ENCODE data around the gene NCKAP5.

Gene NCKAP5

GRCh38 chr2:133062931-133063665 lies 505.2 kb downstream of the NCKAP5 start:
- no peak for DNase-seq

GRCh38 chr2:133061874-133062593 lies 506.2 kb downstream of the NCKAP5 start:
- no peak for DNase-seq

- DNase-seq: no peak
Observed at GRCh38 chr2:133054297-133054696, 514.0 kb downstream of the NCKAP5 start.

GRCh38 chr2:133053541-133053940 lies 514.7 kb downstream of the NCKAP5 start:
- DNase-seq: no peak

- no peak for DNase-seq
Observed at GRCh38 chr2:133045787-133046186, 522.5 kb downstream of the NCKAP5 start.

- DNase-seq: no peak
Observed at GRCh38 chr2:133044556-133044955, 523.7 kb downstream of the NCKAP5 start.

GRCh38 chr2:133040170-133040569 lies 528.1 kb downstream of the NCKAP5 start:
- no peak for DNase-seq

- DNase-seq: no peak
Observed at GRCh38 chr2:133039531-133039930, 528.7 kb downstream of the NCKAP5 start.

GRCh38 chr2:133026536-133027177 lies 541.6 kb downstream of the NCKAP5 start:
- DNase-seq: no peak

- DNase-seq: no peak
Observed at GRCh38 chr2:133025004-133025403, 543.3 kb downstream of the NCKAP5 start.

GRCh38 chr2:133012847-133013734 lies 555.2 kb downstream of the NCKAP5 start:
- no peak for DNase-seq

GRCh38 chr2:133004623-133005022 lies 563.6 kb downstream of the NCKAP5 start:
- no peak for DNase-seq

- no peak for DNase-seq
Observed at GRCh38 chr2:132999421-132999820, 568.8 kb downstream of the NCKAP5 start.

GRCh38 chr2:132998221-132998620 lies 570.0 kb downstream of the NCKAP5 start:
- DNase-seq: no peak

- no peak for DNase-seq
Observed at GRCh38 chr2:132991471-132992045, 576.7 kb downstream of the NCKAP5 start.

- DNase-seq: no peak
Observed at GRCh38 chr2:132984731-132985130, 583.5 kb downstream of the NCKAP5 start.

- no peak for DNase-seq
Observed at GRCh38 chr2:132980304-132980703, 588.0 kb downstream of the NCKAP5 start.

- no peak for DNase-seq
Observed at GRCh38 chr2:132979339-132980093, 588.7 kb downstream of the NCKAP5 start.

GRCh38 chr2:132978840-132979239 lies 589.4 kb downstream of the NCKAP5 start:
- DNase-seq: no peak

- no peak for DNase-seq
Observed at GRCh38 chr2:132977812-132978529, 590.3 kb downstream of the NCKAP5 start.
